NOMO-1 (cell line): ENCODE results near the gene CAMK4.
"Not testable (repeated sequence)": the region's sequence is repeated elsewhere in the genome, so short reads cannot be mapped to it uniquely, and the experiment has no call there.

Experiments used
- DNase-seq, 2 experiments: peaks; one replicate each; lab custom pipeline; 2025; ENCODE audit not compliant: unreplicated experiment in 2 of 2; lab: John Stamatoyannopoulos, UW

Gene CAMK4

DNA sequence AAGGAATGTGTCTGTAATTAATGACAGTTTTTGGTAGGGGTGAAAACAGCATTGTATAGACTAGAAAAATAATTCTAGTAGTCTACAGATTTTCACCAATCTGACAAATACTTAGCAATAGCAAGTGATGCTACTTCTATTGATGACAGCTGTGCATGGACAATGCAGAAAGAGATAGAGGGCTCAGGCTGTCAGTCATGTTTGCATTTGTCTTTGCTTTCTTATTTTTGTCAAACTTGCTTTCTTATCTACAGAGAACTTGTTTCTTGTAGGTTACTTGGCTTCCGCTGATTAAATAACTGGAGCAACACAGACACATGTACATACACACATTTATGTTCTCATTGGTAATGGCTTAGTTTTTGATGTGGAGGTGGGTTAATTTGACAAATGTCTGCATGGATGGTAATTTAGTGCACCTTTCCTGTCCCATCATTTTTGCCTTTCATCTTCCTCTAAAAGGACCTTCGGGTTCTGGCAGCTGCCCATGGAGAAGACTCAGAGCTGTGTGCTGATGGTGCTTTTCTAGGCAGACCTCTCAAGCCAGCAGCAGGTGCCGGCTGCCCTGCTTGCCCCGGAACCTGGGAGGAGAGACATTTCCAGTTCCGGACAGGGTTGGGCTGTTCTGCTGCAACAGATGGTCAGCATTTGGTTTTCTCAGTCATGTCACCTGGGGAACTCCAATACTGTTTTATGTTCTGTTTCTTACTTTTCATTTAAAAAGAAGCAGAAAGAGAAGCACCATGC is 28.8 kb downstream of the CAMK4 start:
- DNase-seq, result no peak

- DNase-seq, result no peak
Observed at GRCh38 chr5:111254613-111255012, 30.4 kb downstream of the CAMK4 start.

GRCh38 chr5:111255169-111255568 is 31.0 kb downstream of the CAMK4 start:
- no peak for DNase-seq

GRCh38 chr5:111256128-111256527 is 31.9 kb downstream of the CAMK4 start:
- no peak for DNase-seq

GRCh38 chr5:111257610-111258009 is 33.4 kb downstream of the CAMK4 start:
- DNase-seq, result not testable (repeated sequence)

DNA sequence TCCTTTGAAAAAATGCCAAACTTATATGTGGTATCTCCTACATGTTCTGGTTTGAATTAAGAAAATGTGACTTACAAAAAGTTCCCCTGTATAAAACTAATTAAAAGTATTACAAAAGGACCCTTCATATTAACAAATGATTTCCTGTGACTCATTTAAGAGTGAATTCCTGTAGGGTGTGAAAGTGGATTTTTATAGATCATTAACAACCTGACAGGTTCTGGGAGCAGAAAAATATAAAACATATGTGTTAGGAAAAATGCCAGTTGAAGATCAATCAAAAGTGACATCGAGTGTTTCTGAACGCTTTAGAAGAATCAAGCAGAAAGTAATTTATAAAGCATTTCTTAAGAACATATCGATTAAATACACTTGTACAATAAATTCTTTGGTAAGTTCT is 35.5 kb downstream of the CAMK4 start:
- DNase-seq, result no peak

DNA sequence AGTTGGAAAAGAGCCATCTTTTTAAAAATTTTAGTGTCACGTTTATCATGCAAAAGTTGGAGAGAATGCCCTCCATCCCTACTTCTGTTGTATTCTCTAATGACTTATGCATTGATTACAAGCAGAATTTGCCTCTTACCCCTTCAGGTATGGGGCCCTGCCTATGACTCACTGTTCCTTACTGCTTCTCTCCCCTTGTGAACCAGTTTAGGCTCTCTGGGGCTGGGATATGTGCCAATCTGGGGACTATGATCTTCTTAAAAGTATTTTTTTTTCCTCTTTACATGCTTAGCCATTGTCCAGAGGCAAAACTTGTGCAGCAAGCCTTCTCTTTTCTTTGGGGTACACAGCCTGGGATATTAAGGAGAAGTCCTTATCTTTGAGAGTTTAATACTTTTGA is 37.4 kb downstream of the CAMK4 start:
- no peak for DNase-seq

DNA sequence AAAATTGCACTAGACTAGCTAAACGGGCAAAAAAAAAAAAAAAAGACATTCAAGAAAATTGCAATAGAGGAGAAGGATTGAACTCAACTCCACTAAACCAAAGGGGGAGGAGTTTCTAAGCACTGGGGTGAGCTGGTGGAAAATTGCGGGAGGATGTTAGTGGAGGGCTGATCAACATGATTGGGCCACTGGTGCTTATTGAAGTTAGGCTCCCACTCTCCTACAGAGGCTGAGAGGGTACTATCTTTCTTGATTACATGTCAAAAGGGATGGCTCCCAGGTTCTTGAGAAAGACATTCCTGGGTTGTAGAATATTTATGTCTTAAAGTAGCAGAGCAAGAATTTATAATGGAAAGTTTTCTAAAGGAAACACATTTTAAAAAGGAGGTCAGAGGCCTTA is 38.0 kb downstream of the CAMK4 start:
- no peak for DNase-seq

- no peak for DNase-seq
Observed at GRCh38 chr5:111262815-111263214, 38.6 kb downstream of the CAMK4 start.

GRCh38 chr5:111266491-111266890 is 42.3 kb downstream of the CAMK4 start:
- DNase-seq, result no peak

- DNase-seq, result no peak
Observed at GRCh38 chr5:111268300-111268699, 44.1 kb downstream of the CAMK4 start.

GRCh38 chr5:111271885-111272284 is 47.7 kb downstream of the CAMK4 start:
- no peak for DNase-seq

GRCh38 chr5:111277061-111277460 is 52.9 kb downstream of the CAMK4 start:
- DNase-seq, result no peak

GRCh38 chr5:111278858-111279504 is 54.8 kb downstream of the CAMK4 start:
- peak; percentile 47 to 53 for DNase-seq

- DNase-seq, result no peak
Observed at GRCh38 chr5:111280282-111280951, 56.2 kb downstream of the CAMK4 start.

- DNase-seq, result no peak
Observed at GRCh38 chr5:111282798-111283197, 58.6 kb downstream of the CAMK4 start.

GRCh38 chr5:111284825-111285224 is 60.6 kb downstream of the CAMK4 start:
- DNase-seq, result no peak

- no peak for DNase-seq
Observed at GRCh38 chr5:111294551-111294950, 70.4 kb downstream of the CAMK4 start.

GRCh38 chr5:111295649-111296048 is 71.5 kb downstream of the CAMK4 start:
- DNase-seq, result no peak

- no peak for DNase-seq
Observed at GRCh38 chr5:111296570-111296969, 72.4 kb downstream of the CAMK4 start.

DNA sequence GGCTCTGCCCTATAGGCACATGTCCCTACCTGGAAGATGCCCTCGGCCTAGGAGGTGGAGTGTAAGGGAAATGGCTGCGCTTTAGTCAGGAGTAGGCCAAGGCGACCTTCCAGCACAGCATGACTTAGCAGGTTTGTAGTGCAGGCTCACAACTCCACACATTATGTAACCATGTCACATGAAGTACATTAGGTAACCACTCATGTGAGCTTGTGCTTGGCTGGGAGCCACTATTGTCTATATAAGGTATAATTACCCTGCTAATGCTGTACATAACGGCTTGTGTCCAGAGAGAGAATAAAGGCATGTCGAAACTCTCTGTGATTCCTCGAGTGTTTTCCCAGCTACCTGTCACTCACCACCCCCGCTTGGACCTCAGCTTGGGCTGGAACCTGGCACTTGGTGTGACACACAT is 74.9 kb downstream of the CAMK4 start:
- no peak for DNase-seq
